ENCODE measurements around the gene KDM5C. TPM values are rescaled to one million over a fixed set of nuclear protein-coding genes. Genes with fewer than 3 reads are reported as not detected.

The KDM5C gene
- total RNA-seq, 2 experiments from 2014 or later = 236 to 237 TPM

- Mint-ChIP-seq H3K27ac (no peak overlapping the region), H3K9me3 (no peaks in the 10 kb centered on the region), H3K4me1 (ENCODE audit: low read depth) (no peaks in the 10 kb centered on the region), H3K27me3 (no peaks in the 10 kb centered on the region), H3K36me3 (ENCODE audit: low read depth) (peaks cover 7% of the 10 kb centered on the region), H3K4me3 (no peak overlapping the region)
- TF ChIP-seq, protein P1, sequence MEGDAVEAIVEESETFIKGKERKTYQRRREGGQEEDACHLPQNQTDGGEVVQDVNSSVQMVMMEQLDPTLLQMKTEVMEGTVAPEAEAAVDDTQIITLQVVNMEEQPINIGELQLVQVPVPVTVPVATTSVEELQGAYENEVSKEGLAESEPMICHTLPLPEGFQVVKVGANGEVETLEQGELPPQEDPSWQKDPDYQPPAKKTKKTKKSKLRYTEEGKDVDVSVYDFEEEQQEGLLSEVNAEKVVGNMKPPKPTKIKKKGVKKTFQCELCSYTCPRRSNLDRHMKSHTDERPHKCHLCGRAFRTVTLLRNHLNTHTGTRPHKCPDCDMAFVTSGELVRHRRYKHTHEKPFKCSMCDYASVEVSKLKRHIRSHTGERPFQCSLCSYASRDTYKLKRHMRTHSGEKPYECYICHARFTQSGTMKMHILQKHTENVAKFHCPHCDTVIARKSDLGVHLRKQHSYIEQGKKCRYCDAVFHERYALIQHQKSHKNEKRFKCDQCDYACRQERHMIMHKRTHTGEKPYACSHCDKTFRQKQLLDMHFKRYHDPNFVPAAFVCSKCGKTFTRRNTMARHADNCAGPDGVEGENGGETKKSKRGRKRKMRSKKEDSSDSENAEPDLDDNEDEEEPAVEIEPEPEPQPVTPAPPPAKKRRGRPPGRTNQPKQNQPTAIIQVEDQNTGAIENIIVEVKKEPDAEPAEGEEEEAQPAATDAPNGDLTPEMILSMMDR (IDR thresholded peaks at IDR 0.05) = no peak
- Histone ChIP-seq H3K36me3 (ENCODE audit: insufficient read depth, low read length) (peaks cover 13% of the 10 kb centered on the region), H3K4me1 (ENCODE audit: insufficient read depth, low read length) (no peaks in the 10 kb centered on the region), H3K9me3 (ENCODE audit: control insufficient read depth in 1 of 2, insufficient read depth in 1 of 2, low read length in 2 of 2) (no peaks in the 10 kb centered on the region), H3K27me3 (ENCODE audit: control insufficient read depth in 1 of 2, insufficient read depth in 2 of 2, low read length in 2 of 2) (no peaks in the 10 kb centered on the region), H3K27ac (ENCODE audit: low read depth in 1 of 2, low read length in 2 of 2) (no peak overlapping the region), H3K4me3 (ENCODE audit: low read length) (no peak overlapping the region)
- DNase-seq = no peak
- ChIA-PET CTCF (no interaction called here), POLR2A (no interaction called here)
- intact Hi-C loops (cut with DNase I, micrococcal nuclease) = no loop called here
- ATAC-seq (ENCODE audit: poor library complexity) = no peak
Observed at GRCh38 chrX:53188763-53189162, 36.2 kb downstream of the KDM5C start.

GRCh38 chrX:53186351-53186750 is 38.7 kb downstream of the KDM5C start:
- no peaks in the 10 kb centered on the region for H3K4me1 Mint-ChIP-seq (ENCODE audit: low read depth)
- ATAC-seq (ENCODE audit: poor library complexity) (no peak), DNase-seq (no peak)
- no peaks in the 10 kb centered on the region for H3K36me3 Mint-ChIP-seq (ENCODE audit: low read depth)
- H3K4me3 Mint-ChIP-seq = no peak overlapping the region
- no peak overlapping the region for H3K27ac Mint-ChIP-seq
- H3K27me3 Mint-ChIP-seq = no peaks in the 10 kb centered on the region
- Histone ChIP-seq H3K4me1 (ENCODE audit: insufficient read depth, low read length) (no peaks in the 10 kb centered on the region), H3K27me3 (ENCODE audit: control insufficient read depth in 1 of 2, insufficient read depth in 2 of 2, low read length in 2 of 2) (no peaks in the 10 kb centered on the region), H3K9me3 (ENCODE audit: control insufficient read depth in 1 of 2, insufficient read depth in 1 of 2, low read length in 2 of 2) (no peaks in the 10 kb centered on the region), H3K4me3 (ENCODE audit: low read length) (no peak overlapping the region), H3K27ac (ENCODE audit: low read depth in 1 of 2, low read length in 2 of 2) (no peak overlapping the region), H3K36me3 (ENCODE audit: insufficient read depth, low read length) (peaks cover 4% of the 10 kb centered on the region)
- H3K9me3 Mint-ChIP-seq = no peaks in the 10 kb centered on the region
- ChIA-PET CTCF (no interaction called here), POLR2A (no interaction called here)
- intact Hi-C loops (cut with DNase I, micrococcal nuclease) = no loop called here
- TF ChIP-seq, protein P1 (IDR thresholded peaks at IDR 0.05) = no peak

DNA sequence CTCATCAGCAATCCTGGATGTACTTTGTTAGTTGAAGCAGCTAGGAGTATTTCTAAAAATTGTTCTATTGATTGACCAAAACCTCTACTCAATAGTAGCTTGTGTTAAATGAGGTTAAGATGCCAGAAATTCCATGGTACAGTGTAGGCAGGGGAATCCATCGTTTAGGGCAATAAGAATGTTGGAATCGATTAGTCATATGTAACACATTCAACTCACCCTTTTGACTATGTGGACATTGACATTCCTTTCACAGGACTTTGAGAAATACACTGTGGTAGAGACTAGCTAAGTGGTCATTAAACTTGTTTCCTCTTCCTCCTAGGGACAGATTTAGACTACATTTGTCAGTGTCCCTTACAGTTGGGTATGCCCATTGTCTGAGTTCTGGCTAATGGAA is 40.2 kb downstream of the KDM5C start:
- Histone ChIP-seq H3K9me3 (ENCODE audit: control insufficient read depth in 1 of 2, insufficient read depth in 1 of 2, low read length in 2 of 2) (no peaks in the 10 kb centered on the region), H3K4me1 (ENCODE audit: insufficient read depth, low read length) (no peaks in the 10 kb centered on the region), H3K36me3 (ENCODE audit: insufficient read depth, low read length) (no peaks in the 10 kb centered on the region), H3K27ac (ENCODE audit: low read depth in 1 of 2, low read length in 2 of 2) (no peak overlapping the region), H3K27me3 (ENCODE audit: control insufficient read depth in 1 of 2, insufficient read depth in 2 of 2, low read length in 2 of 2) (no peaks in the 10 kb centered on the region), H3K4me3 (ENCODE audit: low read length) (no peak overlapping the region)
- ChIA-PET CTCF (no interaction called here), POLR2A (no interaction called here)
- TF ChIP-seq, protein P1 (IDR thresholded peaks at IDR 0.05) = no peak
- no peak overlapping the region for H3K27ac Mint-ChIP-seq
- H3K4me3 Mint-ChIP-seq = no peak overlapping the region
- no peaks in the 10 kb centered on the region for H3K4me1 Mint-ChIP-seq (ENCODE audit: low read depth)
- intact Hi-C loops (cut with DNase I, micrococcal nuclease) = no loop called here
- H3K9me3 Mint-ChIP-seq = no peaks in the 10 kb centered on the region
- ATAC-seq (ENCODE audit: poor library complexity) (no peak), DNase-seq (no peak)
- no peaks in the 10 kb centered on the region for H3K27me3 Mint-ChIP-seq
- no peaks in the 10 kb centered on the region for H3K36me3 Mint-ChIP-seq (ENCODE audit: low read depth)

All from CD4-positive, alpha-beta T cell (primary cell).